ENCODE results near the gene TPSG1.
"Not testable (repeated sequence)": the region's sequence is repeated elsewhere in the genome, so short reads cannot be mapped to it uniquely, and the experiment has no call there.

The TPSG1 gene

GRCh38 chr16:1194665-1195392, 30.2 kb downstream of the TPSG1 start:
- DNase-seq (ENCODE audit: low spot score), result peak; percentile 74

- DNase-seq (ENCODE audit: low spot score), result no peak
Measured at GRCh38 chr16:1193825-1194581, 31.1 kb downstream of the TPSG1 start.

GRCh38 chr16:1193143-1193824, 31.8 kb downstream of the TPSG1 start:
- DNase-seq (ENCODE audit: low spot score), result no peak

- no peak for DNase-seq (ENCODE audit: low spot score)
Measured at GRCh38 chr16:1192384-1193073, 32.5 kb downstream of the TPSG1 start.

GRCh38 chr16:1190789-1191188, 34.3 kb downstream of the TPSG1 start:
- not testable (repeated sequence) for DNase-seq (ENCODE audit: low spot score)

DNA sequence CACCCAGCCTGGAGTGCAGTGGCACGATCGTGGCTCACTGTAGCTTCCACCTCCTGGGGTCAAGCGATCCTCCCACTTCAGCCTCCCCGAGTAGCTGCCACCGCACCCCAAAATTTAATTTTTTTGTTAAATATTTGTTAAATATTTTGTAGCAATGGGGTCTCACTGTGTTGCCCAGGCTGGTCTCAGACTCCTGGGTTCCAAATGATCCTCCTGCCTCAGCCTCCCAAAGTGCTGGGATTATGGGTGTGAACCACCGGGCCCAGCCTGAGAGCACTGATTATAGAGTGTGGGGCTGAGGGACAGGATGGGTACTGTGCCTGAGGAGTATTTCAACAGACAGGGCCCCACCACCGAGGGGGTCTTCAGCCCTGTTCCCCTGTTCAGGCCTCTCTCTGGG, 35.6 kb downstream of the TPSG1 start:
- no peak for DNase-seq (ENCODE audit: low spot score)

- DNase-seq (ENCODE audit: low spot score), result peak; percentile 88
Measured at GRCh38 chr16:1188432-1189189, 36.5 kb downstream of the TPSG1 start.

GRCh38 chr16:1185460-1186207, 39.4 kb downstream of the TPSG1 start:
- DNase-seq (ENCODE audit: low spot score), result not testable (repeated sequence)

DNA sequence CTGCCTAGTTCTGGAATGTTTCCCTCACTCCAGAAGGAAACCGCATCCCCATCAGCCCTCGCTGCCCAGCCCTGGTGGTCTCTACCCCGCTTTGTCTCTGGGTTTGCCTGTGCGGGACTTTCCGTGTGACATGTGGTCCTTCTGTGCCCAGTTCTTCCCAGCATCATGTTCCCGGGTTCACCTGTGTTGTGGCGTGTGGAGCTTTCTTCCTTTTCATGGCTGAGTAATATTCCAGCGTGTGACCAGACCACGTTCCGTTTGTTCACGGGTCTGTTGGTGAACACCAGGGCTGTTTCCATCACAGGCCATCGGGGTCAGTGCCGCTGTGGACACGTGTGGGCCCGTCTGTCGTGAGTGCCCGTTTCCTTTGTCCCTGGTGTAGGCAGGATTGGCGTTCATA, 40.1 kb downstream of the TPSG1 start:
- DNase-seq (ENCODE audit: low spot score), result no peak

GRCh38 chr16:1184156-1184868, 40.8 kb downstream of the TPSG1 start:
- no peak for DNase-seq (ENCODE audit: low spot score)

- DNase-seq (ENCODE audit: low spot score), result peak; percentile 83
Measured at GRCh38 chr16:1182950-1183907, 41.8 kb downstream of the TPSG1 start.

DNA sequence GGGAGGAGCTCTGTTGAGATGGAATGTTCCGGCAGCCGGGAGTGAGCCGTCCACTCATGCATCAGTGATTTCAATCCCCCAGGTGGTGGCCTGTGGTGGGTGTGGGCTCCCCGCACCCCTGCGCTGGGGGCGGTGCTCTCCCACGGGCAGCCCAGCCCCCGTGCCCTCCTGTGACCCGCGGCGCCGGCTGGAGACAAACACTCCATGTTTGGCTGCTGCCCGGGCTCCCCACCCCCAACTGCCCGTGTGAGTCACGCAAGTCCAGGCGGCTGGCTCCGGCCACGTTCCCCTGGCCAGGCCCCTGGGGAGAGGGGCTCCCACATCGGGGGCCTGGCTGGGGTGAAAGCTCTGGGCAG, 42.8 kb downstream of the TPSG1 start:
- peak; percentile 86 for DNase-seq (ENCODE audit: low spot score)

DNA sequence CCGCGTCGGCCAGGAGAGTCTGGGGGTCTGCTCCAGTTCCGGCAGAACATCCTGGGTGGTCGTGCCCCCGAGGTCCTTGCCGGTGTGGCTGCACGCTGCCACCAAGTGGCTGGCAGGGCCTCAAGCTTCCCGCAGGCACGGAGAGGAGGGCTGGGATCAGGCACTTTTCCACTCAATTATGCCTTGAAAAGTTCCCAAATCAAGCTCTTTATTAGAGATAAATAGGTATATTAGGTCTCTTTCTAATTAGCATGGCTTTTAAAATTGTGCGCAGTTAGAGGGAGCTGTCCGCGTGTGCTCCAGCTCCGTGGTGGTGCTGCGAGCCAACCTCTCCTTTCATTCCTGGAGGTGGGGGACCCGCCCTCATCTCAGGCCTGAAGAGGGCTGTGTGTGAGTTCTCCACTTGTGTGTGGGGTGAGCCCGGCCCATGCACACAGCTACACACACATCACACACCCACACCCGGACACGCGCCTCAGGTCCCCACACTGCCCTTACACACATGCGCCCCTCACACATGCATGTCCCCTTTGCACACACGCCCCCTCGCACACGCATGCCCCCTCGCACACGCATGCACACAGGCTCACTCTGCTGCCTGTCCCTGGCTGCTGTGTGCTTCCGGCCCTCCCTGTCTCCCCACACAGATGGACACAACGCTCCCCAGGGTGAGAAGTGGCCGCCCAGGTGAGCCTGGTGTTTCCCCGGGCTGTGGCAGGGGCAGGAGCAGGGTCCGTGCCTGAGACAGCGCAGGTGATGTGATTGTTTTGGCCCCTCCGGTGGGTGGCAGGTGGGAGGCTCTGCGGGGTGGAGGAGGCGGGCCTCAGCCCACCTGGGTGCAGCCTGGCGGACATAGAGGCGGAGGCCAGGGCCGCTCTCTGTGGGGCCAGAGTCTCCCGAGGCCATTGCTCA, 43.4 kb downstream of the TPSG1 start:
- no peak for DNase-seq (ENCODE audit: low spot score)

- DNase-seq (ENCODE audit: low spot score), result no peak
Measured at GRCh38 chr16:1180549-1181403, 44.3 kb downstream of the TPSG1 start.

- no peak for DNase-seq (ENCODE audit: low spot score)
Measured at GRCh38 chr16:1178295-1178910, 46.7 kb downstream of the TPSG1 start.

DNA sequence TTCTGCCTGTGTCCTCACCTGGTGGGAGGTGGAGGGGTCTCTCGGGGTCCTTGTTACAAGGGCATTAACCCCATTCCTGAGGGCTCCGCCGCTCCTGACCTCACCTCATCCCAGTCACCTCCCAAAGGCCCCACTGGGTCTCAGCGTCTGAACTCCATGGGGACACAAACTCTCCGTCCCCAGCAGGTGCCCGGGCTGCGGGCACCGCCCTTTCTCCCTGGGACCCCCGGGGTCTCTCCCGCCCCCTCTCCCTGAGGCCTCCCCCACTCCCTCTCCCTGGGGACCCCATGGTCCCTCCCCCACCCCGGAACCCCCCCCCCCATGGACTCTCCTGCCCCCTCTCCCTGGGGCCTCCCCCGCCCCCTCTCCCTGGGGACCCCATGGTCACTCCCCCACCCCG, 47.3 kb downstream of the TPSG1 start:
- DNase-seq (ENCODE audit: low spot score), result no peak

DNA sequence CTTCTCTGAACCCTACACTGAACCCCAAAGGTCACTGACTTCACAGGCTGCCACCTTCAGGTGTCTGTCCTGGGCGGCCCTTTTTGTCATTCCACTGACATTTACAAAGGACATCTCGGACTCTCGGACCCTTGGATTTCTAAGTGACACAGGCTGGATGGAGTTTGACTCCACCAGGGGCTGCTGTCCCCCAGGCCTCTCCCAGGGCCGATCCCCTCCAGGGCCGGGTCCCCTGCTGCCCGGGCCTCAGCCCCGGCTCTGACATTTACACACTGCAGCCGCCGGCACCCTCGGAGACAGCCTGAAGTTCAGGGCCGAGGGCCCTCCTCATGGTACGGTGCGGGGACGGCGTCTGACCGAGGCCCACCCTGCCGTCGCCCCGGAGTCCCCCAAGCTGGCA, 48.0 kb downstream of the TPSG1 start:
- DNase-seq (ENCODE audit: low spot score), result no peak

Measured in GM03348 (cell line).